GM21367 (cell line): ENCODE results near the gene CST11.
"Not testable (repeated sequence)": the region's sequence is repeated elsewhere in the genome, so short reads cannot be mapped to it uniquely, and the experiment has no call there.

Experiments used
- ATAC-seq: cut with Tn5 transposase; IDR thresholded peaks from one replicate; pipeline ENCODE4 v1.9.1; 2021; ENCODE audit not compliant: unreplicated experiment

Gene CST11, protein sequence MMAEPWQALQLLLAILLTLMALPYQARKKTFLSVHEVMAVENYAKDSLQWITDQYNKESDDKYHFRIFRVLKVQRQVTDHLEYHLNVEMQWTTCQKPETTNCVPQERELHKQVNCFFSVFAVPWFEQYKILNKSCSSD

DNA sequence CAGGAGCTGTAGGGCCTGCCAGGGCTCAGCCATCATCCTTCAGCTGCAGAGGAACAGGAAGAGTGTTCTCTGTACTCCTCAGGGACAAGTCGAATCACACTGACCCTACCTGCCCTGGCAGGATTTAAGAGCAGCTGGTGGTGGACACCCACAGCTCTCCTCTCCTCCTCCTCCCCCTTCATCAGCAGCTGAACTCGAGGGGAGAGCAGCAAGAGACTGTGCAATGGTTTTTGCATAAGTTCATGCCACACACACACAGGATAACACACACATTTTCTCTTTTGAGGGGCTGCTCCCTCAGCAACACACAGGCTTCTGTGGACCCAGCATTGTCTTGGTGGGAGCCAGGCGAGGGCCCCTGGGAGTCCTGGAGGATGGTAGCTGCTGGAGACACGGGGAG lies at the start of gene CST11:
Gene CST11, minus strand, starts transcription at position 101 of the 400 bp plus-strand sequence. Its CDS starts 65 bp downstream, at position 36.
- no peak for ATAC-seq

DNA sequence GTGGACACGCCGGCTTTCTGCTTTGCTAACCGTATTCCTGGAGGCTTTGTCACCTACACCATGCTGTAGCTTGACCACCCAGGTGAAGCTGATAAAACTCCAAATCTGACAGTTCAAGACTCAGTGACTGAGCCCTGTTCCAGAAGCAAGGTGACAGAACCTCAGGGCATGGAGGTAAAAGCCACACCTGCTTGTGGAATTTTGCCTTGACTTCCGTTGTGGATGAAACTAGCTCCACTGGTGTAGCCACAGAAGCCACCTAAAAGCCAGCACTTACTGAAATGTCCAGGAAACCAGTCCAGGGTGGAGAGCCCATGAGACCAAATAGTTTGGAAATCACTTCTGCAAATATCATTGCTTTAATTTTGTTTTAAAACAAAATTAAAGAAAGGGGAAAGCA lies 49.2 kb upstream of the CST11 start:
- no peak for ATAC-seq

DNA sequence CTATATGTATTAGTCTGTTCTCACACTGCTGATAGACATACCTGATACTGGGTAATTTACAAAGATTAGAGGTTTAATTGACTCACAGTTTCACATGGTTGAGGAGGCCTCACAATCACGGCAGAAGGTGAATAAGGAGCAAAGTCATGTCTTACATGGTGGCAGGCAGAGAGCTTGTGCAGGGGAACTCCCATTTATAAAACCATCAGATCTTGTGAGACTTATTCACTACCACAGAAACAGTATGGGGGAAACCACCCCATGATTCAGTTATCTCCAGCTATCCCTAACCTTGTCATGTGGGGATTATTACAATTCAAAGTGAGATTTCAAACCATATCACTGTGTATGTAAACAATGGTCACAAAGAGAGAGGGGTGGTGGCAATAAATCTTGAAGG lies 44.9 kb upstream of the CST11 start:
- no peak for ATAC-seq

DNA sequence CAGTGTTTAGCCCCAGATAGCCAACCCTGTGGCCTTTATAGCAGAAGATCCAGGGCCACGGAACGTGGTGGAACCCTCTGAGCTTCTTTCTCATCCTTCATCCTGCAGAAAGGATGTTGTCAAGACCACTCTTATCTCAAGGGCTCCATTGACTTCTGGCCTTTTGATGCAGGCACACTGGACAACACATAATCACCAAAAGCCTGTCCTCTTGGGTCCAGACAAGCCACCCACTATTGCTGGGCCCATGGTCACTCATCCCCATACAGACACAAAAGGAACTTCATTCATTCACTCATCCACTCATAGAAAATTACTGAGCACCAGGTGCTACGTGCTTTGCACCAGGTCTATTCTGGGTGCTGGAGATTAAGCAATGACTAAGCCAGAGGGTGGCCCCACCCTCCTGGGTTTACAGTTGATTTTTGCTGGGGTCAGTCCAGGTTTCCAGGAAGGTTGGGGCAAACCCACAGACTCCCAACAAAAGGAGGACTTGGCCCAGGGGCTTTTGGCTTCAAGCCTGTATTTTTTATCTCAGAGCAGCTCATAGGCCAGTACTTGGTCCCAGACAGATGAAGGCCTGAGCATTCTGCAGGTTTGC lies 40.6 kb upstream of the CST11 start:
- no peak for ATAC-seq

DNA sequence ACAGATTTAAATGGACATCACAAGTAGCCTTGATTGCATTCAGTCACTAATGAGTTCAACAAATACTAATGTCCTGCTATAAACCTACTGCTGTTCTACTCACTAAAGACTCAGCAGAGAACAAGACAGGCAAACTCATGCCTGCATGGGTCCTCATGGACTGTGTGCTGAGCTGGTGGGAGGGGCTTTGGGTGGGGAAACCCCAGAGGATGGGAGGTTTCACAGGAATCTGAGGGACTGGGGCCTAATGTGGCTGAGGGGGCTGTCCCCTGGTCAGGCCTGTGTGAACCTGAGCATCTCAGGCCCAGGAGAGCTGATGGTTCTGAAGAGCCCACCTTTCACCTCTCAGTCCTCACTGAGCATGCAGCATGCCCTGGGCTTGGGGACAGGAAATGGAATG lies 39.6 kb upstream of the CST11 start:
- ATAC-seq = no peak

DNA sequence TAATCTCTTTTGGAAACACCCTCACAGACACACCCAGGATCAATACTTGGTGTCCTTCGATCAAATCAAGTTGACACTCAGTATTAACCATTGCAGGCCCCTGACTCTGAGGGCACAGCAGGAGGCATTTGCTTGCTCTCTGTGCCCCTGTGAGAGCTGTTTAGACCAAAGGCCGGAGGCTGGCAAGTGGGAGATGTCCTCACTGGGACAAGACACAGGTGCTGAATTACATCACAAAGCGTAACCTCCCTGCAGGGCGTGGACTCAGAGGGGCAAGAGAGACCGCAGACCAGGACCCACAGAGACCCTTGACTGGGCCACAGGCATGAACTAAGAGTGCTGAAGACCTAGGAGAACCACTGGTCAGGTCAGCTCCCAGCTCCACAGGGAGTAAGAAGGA lies 38.1 kb upstream of the CST11 start, which contains the start of gene CST8:
Gene CST8, plus strand, starts transcription at position 301 of the 400 bp plus-strand sequence. CDS start 551 bp downstream, outside the sequence.
- ATAC-seq = no peak

DNA sequence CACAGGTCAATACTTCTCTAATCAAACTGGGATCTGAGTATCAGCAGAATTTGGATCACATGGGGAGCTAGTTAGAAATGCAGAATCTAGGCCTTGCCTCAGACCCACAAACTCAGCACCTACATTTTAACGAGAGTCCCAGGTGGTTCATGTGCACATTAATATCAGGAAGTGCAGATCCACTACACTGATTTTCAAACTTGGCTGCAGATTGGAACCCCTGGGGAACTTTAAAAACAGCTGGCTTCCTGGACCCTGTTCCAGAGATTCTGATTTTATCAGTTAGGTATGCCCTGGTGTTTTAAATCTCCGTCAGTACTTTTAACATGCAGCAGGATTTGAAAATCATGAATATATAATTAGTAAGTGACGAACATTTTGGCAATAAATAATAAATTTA lies 36.3 kb upstream of the CST11 start:
- no peak for ATAC-seq

DNA sequence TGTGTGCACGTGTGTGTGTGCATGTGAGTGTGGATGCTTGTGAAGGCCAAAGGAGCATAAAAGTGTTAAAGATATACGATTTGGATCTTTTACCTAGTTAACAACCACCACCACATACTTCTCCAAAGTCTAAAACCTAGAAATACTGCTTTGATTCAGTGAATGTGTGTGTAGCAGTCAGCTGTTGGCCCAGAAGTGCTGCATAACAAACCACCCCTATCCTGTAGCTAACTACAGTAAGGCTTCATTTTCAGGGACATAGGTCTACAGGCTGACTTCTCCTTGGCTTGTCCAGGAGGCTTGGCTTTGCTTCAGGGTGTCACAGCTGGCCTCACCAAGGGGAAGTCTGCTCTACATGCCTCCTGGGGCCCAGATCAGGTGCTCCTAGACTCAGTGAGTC lies 35.8 kb upstream of the CST11 start:
- ATAC-seq = no peak

DNA sequence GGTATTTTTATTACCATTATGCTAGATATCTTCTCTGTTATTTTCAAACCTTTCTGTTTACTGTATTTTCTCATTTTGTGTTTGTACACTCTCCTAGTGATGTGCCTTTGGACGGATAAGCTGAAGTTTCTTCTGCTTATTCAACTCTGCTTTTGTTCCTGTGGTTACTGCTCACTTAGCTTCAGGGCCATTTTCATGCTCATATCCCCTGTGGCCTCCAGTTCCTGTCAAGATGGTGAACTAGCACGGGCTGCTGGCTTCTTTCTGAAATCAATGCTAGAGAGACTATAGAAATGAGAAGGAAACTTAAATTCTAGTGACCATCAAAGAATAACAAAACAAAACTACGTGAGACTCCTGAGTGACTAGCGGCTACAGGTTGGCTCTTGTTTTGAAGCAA lies 31.4 kb upstream of the CST11 start:
- no peak for ATAC-seq

DNA sequence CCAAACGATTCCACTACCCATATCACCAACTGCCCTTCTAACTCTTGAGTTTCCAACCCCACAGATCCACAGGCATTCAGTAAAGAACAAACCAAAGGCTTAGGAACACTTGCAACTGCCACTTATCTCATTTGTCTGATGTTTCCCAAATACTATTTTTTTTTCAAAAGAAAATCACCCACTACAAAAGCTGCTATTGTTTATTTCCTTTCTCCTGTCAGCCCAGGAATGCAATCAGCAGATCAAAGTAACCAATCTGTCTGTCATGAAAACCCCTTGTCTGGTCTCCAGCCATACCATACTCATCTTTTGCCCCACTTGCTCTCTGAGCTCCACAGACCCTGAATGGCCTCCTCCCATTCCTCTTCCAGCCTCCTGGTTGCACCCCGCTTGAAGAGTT lies 29.5 kb upstream of the CST11 start:
- ATAC-seq = no peak

DNA sequence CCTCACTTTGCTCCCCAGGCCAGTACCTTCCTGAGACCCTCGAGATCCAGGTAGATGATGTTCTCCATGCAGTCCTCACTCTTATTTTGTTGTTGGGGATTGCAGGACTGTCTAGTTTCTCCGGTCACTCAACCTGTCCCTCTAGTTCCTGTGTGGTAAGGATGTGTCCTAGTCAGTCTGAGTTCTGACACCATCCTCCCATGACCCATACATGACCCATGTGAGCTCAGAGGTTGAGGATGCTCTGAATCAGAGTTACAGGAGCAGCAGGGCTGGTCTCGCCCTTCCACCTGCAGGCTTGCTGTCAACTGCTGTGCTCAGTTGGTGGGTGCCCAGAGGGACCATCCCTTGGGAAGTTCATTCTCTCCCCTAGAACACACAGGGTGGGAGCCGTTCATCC lies 26.4 kb upstream of the CST11 start:
- no peak for ATAC-seq

DNA sequence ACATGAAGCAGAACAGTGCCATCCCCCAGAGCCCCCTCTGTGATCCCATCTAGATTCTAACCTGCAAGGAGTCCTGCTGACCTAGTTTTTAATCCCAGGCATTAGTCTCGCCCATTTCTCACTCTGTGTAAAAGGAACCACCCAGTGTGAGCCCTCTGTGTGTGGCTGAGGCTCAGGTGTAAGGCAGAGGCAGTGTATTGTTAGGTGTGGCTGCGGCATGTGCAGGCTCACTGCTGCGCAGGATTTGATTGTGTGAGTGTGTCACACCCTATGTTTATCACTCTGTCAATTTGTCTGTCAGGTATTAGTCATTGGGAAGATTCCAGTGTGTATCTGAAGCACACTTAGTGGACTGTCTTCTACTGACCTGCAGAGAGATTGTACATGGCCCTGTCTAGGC lies 24.5 kb upstream of the CST11 start:
- ATAC-seq = no peak

DNA sequence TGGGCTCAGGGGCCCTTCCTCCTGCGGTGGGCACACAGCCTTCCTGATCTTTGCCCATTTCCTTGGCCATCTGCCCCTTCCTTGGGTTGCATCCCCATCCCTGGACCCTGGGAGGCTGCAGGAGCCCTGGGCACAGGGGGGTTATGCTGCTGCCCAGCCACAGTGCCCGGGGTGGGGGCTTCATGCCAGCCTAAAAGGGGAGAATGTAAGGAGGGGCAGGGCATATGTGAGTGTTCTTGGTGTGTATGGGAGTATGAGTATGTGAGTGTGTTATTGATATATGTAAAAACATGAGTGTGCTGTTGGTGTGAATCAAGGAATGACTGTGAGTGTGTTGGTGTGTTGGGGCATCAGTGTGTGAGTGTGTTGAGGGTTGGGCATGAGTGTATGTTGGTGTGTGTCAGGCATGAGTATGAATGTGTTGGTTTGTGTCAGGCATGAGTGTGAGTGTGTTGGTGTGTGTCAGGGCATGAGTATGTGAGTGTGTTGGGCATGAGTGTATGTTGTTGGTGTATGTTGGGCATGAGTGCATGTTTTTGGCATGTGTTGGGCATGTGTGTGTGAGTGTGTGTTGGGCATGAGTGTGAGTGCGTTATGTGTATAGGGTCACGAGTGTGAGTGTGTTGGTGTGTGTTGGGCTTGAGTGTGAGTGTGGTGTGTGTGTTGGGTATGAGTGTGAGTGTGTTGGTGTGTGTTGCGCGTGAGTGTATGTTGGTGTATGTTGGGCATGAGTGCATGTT lies 23.5 kb upstream of the CST11 start:
- no peak for ATAC-seq

DNA sequence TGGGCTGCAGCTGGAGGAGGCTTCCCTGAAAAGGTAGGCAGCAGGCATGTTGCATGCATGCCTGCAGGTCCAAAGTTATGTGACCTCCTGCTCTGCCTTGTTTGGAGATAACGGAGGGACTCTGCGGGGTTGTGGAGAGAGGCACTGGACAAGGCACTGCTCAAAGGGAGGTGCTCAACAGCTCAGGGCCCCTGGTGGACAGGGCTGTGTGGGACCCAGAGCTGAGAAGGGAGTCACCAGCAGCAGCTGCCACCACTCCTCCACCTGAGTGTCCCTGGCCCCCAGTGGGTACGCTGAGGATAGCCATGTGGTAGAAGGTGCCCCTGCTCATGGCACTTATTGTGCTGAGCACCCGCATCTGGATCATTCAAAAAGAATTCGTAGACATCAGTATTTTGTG lies 22.7 kb upstream of the CST11 start:
- ATAC-seq = no peak

DNA sequence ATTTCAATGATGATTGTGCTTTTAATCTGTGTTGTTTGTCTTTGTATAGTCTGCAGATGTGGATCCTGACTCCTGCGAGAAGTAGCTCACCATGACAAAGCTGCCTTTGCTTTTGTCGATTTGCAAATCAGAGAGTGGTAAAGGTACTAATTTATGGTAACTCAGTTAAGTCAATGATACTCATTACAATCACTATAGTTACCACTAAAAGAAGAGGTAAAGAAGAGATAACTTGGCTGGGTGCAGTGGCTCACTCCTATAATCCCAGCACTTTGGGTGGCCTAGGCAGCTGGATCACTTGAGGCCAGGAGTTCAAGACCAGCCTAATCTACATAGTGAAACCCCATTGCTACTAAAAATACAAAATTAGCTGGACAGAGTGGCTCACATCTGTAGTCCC lies 20.6 kb upstream of the CST11 start:
- not testable (repeated sequence) for ATAC-seq

DNA sequence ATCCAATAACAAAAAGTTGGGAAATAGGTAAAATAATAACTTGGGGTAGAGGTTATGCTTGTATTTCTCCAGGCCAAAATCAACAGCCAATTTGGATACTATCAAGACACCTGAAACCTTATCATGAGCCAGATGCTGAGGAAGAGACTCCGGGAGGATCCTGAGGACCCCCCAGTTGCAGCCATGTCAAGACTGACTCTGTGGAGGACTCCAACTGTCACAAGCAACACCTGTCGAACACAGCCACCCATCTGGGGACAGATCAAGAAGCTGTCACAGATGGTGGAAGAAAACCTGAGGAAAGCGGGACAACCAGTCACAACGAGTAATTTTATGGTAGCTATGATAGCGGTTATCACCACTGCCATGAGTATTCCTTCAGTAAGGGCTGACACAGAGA lies 19.6 kb upstream of the CST11 start:
- ATAC-seq = not testable (repeated sequence)

DNA sequence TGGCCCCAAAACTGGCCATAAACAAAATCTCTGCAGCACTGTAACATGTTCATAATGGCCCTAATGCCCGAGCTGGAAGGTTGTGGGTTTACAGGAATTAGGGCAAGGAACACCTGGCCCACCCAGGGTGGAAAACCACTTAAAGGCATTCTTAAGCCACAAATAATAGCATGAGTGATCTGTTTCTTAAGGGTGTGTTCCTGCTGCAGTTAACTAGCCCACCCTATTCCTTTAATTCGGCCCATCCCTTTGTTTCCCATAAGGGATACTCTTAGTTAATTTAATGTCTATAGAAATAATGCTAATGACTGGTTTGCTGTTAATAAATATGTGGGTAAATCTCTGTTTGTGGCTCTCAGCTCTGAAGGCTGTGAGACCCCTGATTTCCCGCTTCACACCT lies 14.3 kb upstream of the CST11 start:
- ATAC-seq = not testable (repeated sequence)

DNA sequence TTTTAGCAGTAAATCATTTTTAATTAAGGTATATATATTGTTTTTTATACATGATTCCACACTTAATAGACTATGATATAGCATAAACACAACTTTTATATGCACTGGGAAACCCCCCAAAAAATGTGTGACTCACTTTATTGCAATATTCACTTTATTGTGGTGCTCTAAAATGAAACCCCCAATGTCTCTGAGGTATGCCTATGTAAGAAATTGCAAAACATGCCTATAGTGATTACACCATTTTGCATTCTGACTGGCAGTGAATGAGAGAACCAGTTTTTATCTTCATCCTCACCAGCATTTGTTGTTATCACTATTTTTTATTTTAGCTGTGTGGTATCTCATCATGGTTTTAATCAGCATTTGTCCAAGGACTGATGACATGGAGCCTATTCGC lies 8.5 kb upstream of the CST11 start:
- no peak for ATAC-seq

DNA sequence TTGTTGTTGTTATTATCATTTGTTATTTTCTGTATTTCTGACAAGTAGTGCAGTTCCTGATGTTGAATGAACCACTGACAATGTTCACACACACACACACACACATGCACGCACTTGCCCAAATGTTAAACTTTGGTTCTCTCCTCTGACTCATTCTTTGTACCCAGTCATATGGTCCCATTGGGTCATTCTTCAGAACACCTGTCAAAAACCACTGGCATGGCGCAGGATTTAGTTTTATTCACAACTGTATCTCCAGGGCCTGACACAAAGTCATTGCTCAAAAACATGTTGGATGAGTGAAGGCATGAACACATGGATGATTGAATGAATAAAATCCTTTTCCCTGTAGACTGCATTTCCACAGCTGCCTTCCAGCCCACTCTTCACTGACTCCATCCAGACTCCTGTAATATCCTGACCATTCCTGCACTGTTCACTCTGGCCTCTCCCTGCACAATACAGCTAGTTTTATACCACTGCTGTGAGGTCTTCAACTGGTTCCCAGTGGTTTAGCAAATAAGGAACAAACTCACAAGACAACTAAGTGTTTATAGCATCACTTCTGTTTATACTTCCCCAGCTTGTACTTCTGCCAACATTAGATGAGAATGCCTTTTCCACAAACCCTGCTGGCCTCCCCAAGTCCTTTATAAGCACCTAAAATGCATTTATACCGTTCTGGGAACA lies 6.9 kb upstream of the CST11 start:
- no peak for ATAC-seq

DNA sequence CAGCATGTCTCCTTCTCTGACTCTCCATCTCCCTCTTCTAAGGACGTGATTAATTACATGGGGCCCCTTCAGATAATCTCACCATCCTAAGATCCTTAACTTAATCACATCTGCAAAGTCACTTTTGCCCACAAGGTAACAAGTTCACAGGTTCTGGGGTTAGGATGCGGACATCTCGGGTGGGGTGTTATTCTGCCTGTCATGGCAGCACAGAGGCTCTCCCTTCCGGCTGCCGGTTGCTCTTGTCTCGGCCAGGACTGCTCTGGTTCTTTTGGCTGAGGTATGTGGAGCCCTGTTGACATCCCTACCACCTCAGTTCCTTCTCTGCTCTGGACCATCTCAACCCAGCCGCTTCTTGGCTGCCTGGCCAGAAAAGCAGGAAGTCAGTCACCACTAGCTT lies 4.2 kb upstream of the CST11 start:
- no peak for ATAC-seq

DNA sequence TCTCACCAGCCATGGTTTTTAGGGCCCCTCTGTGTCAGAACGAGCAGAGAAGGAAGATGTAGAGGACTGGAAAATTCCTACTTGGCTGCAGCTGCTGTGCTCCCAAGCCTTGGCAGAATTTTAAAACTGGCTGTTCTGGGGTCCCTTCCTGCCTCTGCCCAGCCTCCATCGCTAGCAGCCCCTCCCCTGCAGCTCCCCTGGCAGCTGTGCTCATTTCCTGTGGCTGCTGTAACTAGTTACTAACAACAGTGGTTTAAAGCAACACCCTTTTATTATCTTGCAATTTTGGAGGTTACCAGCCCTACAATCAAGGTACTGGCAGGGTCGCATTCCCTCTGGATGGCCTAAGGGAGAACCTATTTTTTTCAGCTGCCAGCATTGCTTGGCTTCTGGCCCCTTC lies 3.7 kb upstream of the CST11 start:
- ATAC-seq = no peak

DNA sequence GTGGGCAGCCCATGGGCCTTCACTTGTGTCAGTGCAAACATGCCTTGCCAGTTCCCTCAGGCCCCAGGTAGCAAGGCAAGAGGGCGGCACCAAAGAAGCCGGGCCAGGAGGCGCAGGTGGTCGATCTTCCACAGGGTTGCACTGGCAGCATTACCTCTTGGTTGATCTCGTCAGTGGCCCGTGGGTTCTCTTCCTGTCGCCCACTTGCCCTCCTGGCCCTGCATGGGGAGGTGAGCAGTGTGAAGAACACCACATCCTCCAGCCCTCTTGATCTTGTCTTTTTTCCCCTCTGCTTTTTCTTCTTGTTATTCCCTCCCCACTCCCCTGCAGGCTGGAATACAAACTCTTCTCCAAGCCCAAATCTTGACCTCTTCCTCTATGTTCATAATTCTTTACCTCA lies 3.0 kb upstream of the CST11 start:
- no peak for ATAC-seq
